DOHH2 (cell line): ENCODE measurements around the gene NEK8.

Experiments
- H3F3A ChIP-seq: fragments of 200-600 bp; sonication (generic), shearing (Covaris generic); 2 replicates; pipeline ENCODE4 v1.6.0; 2016; ENCODE audit warnings: antibody characterized with exemption, mild to moderate bottlenecking; ENCODE audit not compliant: control insufficient read depth, insufficient read depth
- H3K27ac ChIP-seq: fragments of 200-600 bp; sonication (generic); 2 replicates; pipeline ENCODE4 v1.5.1; 2014; ENCODE audit warnings: low read depth, mild to moderate bottlenecking, low read length, moderate library complexity
- H3K27me3 ChIP-seq: fragments of 200-600 bp; sonication (generic); 2 replicates; pipeline ENCODE4 v1.6.1; 2014; ENCODE audit warnings: mild to moderate bottlenecking, low read length, mixed read lengths; ENCODE audit not compliant: control insufficient read depth
- H3K36me3 ChIP-seq: fragments of 200-600 bp; sonication (generic); 2 replicates; pipeline ENCODE4 v1.6.1; 2014; ENCODE audit warnings: mild to moderate bottlenecking, low read length, moderate library complexity, mixed read lengths; ENCODE audit not compliant: control insufficient read depth
- H3K4me1 ChIP-seq: fragments of 200-600 bp; sonication (generic); 2 replicates; pipeline ENCODE4 v1.6.1; 2014; ENCODE audit warnings: mild to moderate bottlenecking, low read length, mixed read lengths; ENCODE audit not compliant: control insufficient read depth
- H3K4me2 ChIP-seq: fragments of 200-600 bp; sonication (generic); 2 replicates; pipeline ENCODE4 v1.6.0; 2014; ENCODE audit warnings: mild to moderate bottlenecking, low read length, moderate library complexity
- H3K4me3 ChIP-seq: fragments of 200-600 bp; sonication (generic); 2 replicates; pipeline ENCODE4 v1.5.1; 2014; ENCODE audit warnings: mild to moderate bottlenecking, low read length, mixed read lengths
- H3K79me2 ChIP-seq: fragments of 200-600 bp; sonication (generic); 2 replicates; pipeline ENCODE4 v1.6.1; 2014; ENCODE audit warnings: mild to moderate bottlenecking, low read length, mixed read lengths; ENCODE audit not compliant: control insufficient read depth
- H3K9me2 ChIP-seq: fragments of 200-600 bp; sonication (generic); replicated peaks from 2 replicates; pipeline ENCODE4 v1.6.1; 2014; ENCODE audit warnings: mild to moderate bottlenecking, low read length, mixed read lengths; ENCODE audit not compliant: control insufficient read depth
- H3K9me3 ChIP-seq: fragments of 200-600 bp; sonication (generic); 2 replicates; pipeline ENCODE4 v1.6.1; 2014; ENCODE audit warnings: antibody characterized with exemption, low read length, mixed read lengths; ENCODE audit not compliant: control insufficient read depth, insufficient read depth
- H4K20me1 ChIP-seq: fragments of 200-600 bp; sonication (generic); 2 replicates; pipeline ENCODE4 v1.6.0; 2014; ENCODE audit warnings: low read depth, mild to moderate bottlenecking, antibody characterized with exemption, low read length, moderate library complexity; ENCODE audit not compliant: control insufficient read depth, insufficient read depth
- CTCF ChIP-seq: fragments of 200-600 bp; sonication (generic); IDR thresholded peaks from one replicate; pipeline ENCODE4 v1.5.1; 2014; ENCODE audit warnings: antibody characterized with exemption, mild to moderate bottlenecking, low read depth, low read length; ENCODE audit not compliant: poor library complexity, severe bottlenecking
- EZH2phosphoT487 ChIP-seq: fragments of 200-600 bp; sonication (generic); IDR thresholded peaks from 2 replicates; pipeline ENCODE4 v1.6.1; 2017; ENCODE audit warnings: borderline replicate concordance, mild to moderate bottlenecking, antibody characterized with exemption, low read length, moderate library complexity, mixed read lengths

Gene NEK8

GRCh38 chr17:28716740-28717577, 11.6 kb upstream of the NEK8 start:
- Histone ChIP-seq H3K4me2 (peak overlapping the region; percentile 100), H3K9me3 (no peaks in the 10 kb centered on the region), H3K79me2 (peaks cover 36% of the 10 kb centered on the region), H3K4me3 (peak overlapping the region; percentile 98), H3K36me3 (peaks cover 21% of the 10 kb centered on the region), H3K27me3 (peaks cover 3% of the 10 kb centered on the region; the same call in 1 of the 2 replicates), H3K27ac (no peak overlapping the region), H4K20me1 (peaks cover 10% of the 10 kb centered on the region), H3F3A (peaks cover 22% of the 10 kb centered on the region), H3K9me2 (no peaks in the 10 kb centered on the region), H3K4me1 (peaks cover 27% of the 10 kb centered on the region)
- TF ChIP-seq EZH2phosphoT487, result no peak

- H4K20me1 ChIP-seq, result peaks cover 16% of the 10 kb centered on the region
- H3K9me2 ChIP-seq, result no peaks in the 10 kb centered on the region
- H3K4me2 ChIP-seq, result peak within 1 kb of the TSS; percentile 100
- H3K27me3 ChIP-seq, result peaks cover 3% of the 10 kb centered on the region; the same call in 1 of the 2 replicates
- peaks cover 29% of the 10 kb centered on the region for H3K36me3 ChIP-seq
- H3K79me2 ChIP-seq, result peaks cover 44% of the 10 kb centered on the region
- TF ChIP-seq CTCF, result peak; percentile 37
- no peak for TF ChIP-seq EZH2phosphoT487
- peak within 1 kb of the TSS; percentile 98 for H3K4me3 ChIP-seq
- peaks cover 28% of the 10 kb centered on the region for H3F3A ChIP-seq
- no peaks in the 10 kb centered on the region for H3K9me3 ChIP-seq
- peaks cover 27% of the 10 kb centered on the region for H3K4me1 ChIP-seq
- H3K27ac ChIP-seq, result peak within 1 kb of the TSS; percentile 30
Observed at GRCh38 chr17:28717578-28718332, 10.8 kb upstream of the NEK8 start, which contains the start of gene RAB34. TSS of gene RAB34 (minus strand) at chr17:28717868. CDS start at chr17:28717266, 602 bp downstream.

- peaks cover 35% of the 10 kb centered on the region for H3F3A ChIP-seq
- no peaks in the 10 kb centered on the region for H3K9me3 ChIP-seq
- H3K27ac ChIP-seq, result peak overlapping the region; percentile 30
- H3K4me1 ChIP-seq, result peaks cover 33% of the 10 kb centered on the region
- peaks cover 37% of the 10 kb centered on the region for H3K36me3 ChIP-seq
- H3K9me2 ChIP-seq, result no peaks in the 10 kb centered on the region
- H3K79me2 ChIP-seq, result peaks cover 50% of the 10 kb centered on the region
- TF ChIP-seq EZH2phosphoT487, result no peak
- TF ChIP-seq CTCF, result no peak
- peak overlapping the region; percentile 100 for H3K4me2 ChIP-seq
- peak overlapping the region; percentile 98 for H3K4me3 ChIP-seq
- peaks cover 19% of the 10 kb centered on the region for H4K20me1 ChIP-seq
- peaks cover 3% of the 10 kb centered on the region; the same call in 1 of the 2 replicates for H3K27me3 ChIP-seq
Observed at GRCh38 chr17:28718333-28719020, 10.1 kb upstream of the NEK8 start.
